Renal cortex interstitium (tissue), 11 donors: ENCODE measurements around the gene NUP43. TPM values are rescaled to one million over a fixed set of nuclear protein-coding genes. Genes with fewer than 3 reads are reported as not detected.
"Not testable (repeated sequence)": the region's sequence is repeated elsewhere in the genome, so short reads cannot be mapped to it uniquely, and the experiment has no call there.

Source experiments
- DNase-seq, 11 donors: peaks; one replicate each; pipeline ENCODE4 v3.0.0-alpha.2; 2013; ENCODE audit warnings: low read depth in 9 of 11, low spot score in 4 of 11; ENCODE audit errors: extremely low read depth in 1 of 11
- polyA plus RNA-seq, 3 donors: library from polyadenylated mRNA; unstranded; fragments of 120-200 nt; gene quantifications; one replicate each; pipeline ENCODE4 v1.2.1, GENCODE V29; 2013; ENCODE audit not compliant: insufficient read length in 3 of 3

Gene NUP43
- polyA plus RNA-seq, 3 donors = 42.0 to 47.8 (median 46.7) TPM

- DNase-seq = peak in 1 of 11 donors; percentile 31
Observed at GRCh38 chr6:149717255-149717587, 29.1 kb downstream of the NUP43 start.

DNA sequence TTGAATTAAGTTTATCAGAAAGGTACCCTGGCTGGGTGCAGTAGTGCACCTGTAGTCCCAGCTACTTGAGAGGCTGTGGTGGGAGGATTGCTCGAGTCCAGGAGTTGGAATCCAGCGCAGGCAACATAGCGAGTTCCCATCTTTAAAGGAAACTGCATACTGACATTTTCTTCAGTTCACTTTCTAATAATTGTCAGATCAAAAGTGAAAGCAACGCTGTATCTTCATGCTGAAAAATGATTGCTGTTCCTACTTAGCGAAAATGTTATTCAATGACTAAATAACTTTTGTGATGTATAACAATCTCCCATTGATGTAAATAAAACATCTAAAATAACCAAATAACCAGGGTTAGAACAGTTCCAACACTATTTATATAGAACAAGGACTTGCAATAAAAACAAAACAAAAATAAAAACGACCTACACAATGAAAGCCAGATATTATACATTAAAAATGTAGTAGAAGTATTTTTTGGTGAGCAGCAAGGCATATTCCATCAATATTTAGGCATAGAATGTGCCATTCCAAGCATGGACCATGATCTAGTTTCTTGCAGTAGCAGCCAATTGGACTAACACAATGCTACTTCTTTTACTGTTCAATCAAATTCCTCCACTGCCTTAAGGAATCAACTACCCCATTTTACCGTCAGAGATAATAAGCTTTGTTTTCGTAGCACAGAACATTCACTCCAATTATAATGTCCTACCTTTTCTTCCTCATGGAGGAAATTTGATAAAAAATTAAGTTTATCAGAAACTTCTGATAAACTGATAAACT lies 30.0 kb downstream of the NUP43 start:
- DNase-seq = no peak

DNA sequence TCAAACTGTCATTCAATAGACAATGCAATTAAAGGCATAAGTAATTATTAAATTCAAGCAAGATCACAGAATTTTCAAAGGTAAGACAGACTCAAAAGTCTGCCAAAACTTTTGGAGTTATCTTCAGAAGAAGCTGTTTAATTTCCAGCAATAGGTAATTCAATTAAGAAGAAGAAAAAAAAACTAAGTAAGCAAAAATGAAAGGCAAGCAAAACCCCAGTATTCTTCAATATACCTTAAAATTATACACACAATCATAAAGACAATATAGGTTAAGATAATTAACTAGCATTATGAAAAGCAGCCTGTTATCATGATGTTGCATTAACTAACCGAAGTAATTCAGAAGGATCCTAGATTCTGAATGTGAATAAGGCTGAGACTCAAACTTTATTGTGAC lies 31.9 kb downstream of the NUP43 start:
- no peak for DNase-seq

GRCh38 chr6:149711711-149712110 lies 34.6 kb downstream of the NUP43 start:
- DNase-seq = no peak

- DNase-seq = no peak
Observed at GRCh38 chr6:149701714-149702113, 44.6 kb downstream of the NUP43 start.

DNA sequence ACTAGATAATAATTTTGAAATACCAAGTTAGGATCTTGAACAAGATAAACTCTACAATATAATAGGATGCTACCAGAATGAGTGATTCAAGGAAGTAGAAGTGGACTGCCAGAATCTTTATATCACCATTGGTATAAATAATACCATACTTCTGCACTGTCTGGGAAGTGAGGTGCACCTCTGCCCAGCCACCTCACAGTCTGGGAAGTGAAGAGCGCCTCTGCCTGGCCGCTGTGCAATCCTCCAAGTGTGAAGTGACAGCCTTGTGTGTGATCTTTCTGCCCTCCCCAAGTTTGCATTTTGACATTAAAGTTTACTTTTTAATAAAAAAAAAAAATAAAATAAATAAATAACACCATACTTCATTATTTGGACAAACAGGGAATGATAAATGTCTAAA lies 47.2 kb downstream of the NUP43 start:
- DNase-seq = no peak

DNA sequence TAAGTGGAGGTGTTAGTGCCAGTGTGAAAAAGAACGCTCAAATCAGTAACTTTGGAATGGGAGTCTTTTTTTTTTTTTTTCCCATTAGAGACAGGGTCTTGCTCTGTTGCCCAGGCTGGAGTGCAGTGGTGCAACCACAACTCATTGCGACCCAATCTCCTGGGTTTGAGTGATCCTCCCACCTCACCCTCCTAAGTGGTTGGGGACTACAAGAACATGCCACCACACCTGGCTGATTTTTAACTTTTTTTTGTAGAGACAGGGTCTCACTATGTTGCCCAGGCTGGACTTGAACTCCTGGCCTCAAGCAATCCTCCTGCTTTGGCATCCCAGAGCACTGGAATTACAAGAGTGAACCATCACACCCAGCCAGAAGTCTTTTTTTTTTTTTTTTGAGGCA lies 48.2 kb downstream of the NUP43 start:
- DNase-seq = no peak

GRCh38 chr6:149696901-149697300 lies 49.4 kb downstream of the NUP43 start:
- no peak for DNase-seq

DNA sequence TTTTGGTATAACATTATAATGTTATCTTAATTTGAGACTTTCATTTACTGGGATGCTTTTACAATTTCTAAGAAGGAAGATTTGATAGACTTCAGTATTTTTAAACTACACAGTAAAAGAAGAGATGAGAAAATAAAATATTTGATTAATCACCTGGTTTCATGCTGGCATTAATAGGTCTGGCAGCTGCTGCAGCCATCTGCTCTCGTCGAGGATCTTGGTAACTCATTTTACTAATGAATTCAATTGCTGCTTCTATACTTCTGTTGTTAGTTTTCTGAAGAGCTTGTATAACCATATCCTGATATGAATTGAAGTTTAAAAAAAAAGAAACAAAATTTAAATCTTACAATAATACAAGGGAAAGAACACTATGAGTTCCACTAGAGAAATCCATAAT lies 51.4 kb downstream of the NUP43 start:
- no peak for DNase-seq

DNA sequence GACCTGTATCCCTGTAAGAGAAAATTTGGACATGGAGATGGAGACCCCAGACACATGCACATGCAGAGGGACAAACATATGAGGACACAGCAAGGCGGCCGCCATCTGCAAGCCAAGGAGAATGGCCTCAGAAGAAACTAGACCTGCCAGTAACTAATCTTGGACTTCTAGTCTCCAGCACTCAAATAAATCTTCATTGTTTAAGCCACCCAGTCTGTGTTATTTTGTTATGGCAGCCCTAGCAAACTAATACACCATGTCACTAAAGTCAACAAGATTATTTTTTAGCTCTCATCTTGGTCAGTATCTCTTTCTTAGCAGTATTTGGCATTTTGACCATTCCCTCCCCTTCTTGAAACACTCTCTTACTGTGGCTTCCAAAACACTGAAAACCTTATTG lies 55.1 kb downstream of the NUP43 start:
- DNase-seq = no peak

DNA sequence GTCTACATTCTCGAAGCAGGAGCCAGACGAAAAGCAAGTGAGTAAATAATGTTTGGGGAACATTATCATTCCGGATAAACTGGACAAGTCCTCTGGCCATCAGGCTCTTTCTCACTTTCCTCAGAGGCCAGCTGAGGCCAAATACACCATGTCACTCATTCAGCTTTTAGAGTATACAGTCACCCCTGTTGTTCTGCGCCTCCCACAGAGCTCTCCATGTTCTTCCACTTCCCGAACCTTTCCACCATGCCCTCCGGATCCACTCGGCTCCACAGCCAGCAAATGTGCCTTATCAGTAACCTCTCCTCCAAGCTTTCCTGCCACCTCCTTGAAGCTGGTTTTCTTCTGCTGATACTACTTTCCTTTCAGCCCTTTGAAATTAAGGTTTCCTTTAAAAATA lies 60.1 kb downstream of the NUP43 start:
- DNase-seq = no peak

- no peak for DNase-seq
Observed at GRCh38 chr6:149683256-149683859, 63.0 kb downstream of the NUP43 start.

DNA sequence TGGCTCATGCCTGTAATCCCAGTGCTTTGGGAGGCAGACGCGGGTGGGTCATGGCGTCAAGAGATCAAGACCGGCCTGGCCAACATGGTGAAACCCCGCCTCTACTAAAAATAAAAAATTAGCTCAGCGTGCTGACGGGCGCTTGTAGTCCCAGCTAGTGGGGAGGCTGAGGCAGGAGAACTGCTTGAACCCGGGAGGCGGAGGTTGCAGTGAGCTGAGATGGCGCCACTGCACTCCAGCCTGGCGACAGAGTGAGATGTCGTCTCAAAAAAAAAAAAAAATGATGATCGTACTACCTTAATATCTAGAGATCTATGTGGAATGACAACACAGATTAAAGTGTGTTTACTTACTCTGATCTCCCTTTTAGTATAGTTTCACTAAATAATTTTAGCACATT lies 64.5 kb downstream of the NUP43 start:
- DNase-seq = not testable (repeated sequence)

DNA sequence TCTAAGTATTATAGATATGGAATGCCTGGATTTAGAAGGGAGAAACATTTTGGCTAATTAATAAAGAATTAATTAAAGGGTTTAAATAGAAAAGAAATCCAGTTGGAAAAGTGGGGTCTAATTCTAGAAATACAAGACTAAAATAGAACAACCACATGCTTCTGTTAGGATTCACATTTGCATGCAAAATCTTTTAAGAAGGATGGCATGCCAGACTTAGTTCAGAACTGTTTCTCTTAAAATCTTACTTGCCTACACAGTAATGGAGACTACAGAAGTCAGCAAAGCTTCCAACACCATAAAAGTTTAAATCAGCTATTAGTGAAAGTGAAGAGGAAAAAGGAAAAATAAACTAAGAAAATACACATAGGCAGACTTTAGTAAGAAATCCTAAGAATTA lies 65.1 kb downstream of the NUP43 start:
- DNase-seq = no peak

DNA sequence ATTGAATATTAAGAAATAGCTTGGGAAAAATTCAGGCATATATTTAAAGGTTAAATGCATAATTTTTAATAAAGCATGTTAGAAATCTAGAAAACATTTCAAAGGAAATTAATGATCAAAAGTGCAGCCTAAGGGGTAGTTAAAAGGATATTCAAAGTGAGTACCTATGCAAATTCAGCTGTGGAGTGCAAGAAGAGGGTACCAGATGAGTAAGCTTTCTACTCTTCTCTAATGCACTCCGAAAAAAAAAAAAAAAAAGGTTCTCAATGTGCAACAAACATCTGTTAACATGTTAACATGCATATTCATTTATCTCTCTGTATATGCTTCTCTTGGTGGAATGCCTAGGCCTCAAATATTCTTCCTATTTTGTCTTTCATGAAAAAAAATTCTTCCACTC lies 65.8 kb downstream of the NUP43 start:
- no peak for DNase-seq

Other genes starting within 250 kb of the NUP43 start
- gene PPIL4, start 200.5 kb downstream of the NUP43 start, polyA plus RNA-seq = 10 to 100 TPM; 53.2 to 66.6 (median 59.4) TPM
- 100 to 1,000 TPM in 1 of 3 donors, 10 to 100 TPM in 2; 85.5 to 104 (median 90.7) TPM for gene GINM1, start 180.2 kb downstream of the NUP43 start, polyA plus RNA-seq
- gene KATNA1, start 97.8 kb downstream of the NUP43 start, polyA plus RNA-seq = 10 to 100 TPM; 27.9 to 30.3 (median 29.4) TPM
- 10 to 100 TPM; 28.8 to 38.0 (median 31.7) TPM for gene LATS1, start 28.4 kb downstream of the NUP43 start, polyA plus RNA-seq
- 10 to 100 TPM; 78.5 to 94.1 (median 90.9) TPM for gene PCMT1, start 3.2 kb upstream of the NUP43 start, polyA plus RNA-seq
- 10 to 100 TPM; 31.6 to 35.6 (median 34.0) TPM for gene LRP11, start 117.8 kb upstream of the NUP43 start, polyA plus RNA-seq
- gene RAET1E, start 151.6 kb upstream of the NUP43 start, polyA plus RNA-seq = under 1 TPM; 0.20 to 0.50 (median 0.30) TPM
- gene RAET1G, start 176.6 kb upstream of the NUP43 start, polyA plus RNA-seq = 1 to 10 TPM; 1.2 to 1.7 (median 1.6) TPM
- 1 to 10 TPM in 1 of 3 donors, under 1 TPM in 2; 0.72 to 1.0 (median 0.75) TPM for gene ULBP2, start 195.5 kb upstream of the NUP43 start, polyA plus RNA-seq
- 1 to 10 TPM; 1.6 to 2.1 (median 1.9) TPM for gene ULBP1, start 217.4 kb upstream of the NUP43 start, polyA plus RNA-seq